ENCODE measurements around the gene HNRNPD.
"Not testable (repeated sequence)": the region's sequence is repeated elsewhere in the genome, so short reads cannot be mapped to it uniquely, and the experiment has no call there.

HNRNPD gene, protein sequence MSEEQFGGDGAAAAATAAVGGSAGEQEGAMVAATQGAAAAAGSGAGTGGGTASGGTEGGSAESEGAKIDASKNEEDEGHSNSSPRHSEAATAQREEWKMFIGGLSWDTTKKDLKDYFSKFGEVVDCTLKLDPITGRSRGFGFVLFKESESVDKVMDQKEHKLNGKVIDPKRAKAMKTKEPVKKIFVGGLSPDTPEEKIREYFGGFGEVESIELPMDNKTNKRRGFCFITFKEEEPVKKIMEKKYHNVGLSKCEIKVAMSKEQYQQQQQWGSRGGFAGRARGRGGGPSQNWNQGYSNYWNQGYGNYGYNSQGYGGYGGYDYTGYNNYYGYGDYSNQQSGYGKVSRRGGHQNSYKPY

DNA sequence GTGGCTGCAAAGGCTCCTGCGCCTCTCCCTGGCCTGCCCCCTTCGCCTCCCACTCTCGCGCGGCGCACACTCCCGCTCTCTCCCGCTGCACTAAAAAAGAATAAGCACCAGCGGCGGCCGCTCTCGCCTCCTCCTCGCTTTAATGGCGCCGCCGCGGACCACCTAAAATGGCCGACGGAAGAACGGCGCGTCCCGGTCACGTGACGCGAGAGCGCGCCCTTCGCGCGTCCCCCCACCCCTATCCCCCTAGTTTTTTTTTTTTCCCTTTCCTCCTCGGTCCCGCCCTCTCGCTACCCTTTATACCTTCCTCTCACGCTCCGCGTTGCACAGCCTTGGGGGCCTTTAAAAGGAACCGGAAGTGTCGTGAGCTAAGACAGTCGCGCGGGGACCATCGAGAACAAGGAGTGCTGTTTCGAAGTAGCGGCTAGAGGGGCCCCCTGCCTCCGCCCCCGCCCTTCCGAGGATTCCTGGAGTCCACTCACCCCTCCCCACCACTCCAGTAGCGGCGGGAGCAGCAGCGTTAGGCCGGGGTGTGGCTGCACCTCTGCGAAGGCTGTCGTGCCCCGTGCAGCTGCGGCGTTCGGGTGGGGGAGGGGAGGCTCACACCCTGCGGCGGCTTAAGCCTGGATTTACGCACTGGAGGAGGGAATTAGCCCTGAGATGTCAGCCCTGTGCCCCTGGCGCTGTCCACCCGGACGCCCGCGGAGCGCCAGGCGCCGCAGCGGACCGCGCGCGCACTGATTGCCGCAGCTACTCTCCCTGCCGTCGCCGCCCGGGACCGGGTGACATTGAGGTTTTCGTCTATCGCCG is at the start of gene HNRNPD:
Gene HNRNPD (minus strand): TSS at position 176 of the 810 bp plus-strand sequence. CDS start 313 bp downstream, outside the sequence.
- DNase-seq (ENCODE audit: low read depth) = peak; percentile 99

DNA sequence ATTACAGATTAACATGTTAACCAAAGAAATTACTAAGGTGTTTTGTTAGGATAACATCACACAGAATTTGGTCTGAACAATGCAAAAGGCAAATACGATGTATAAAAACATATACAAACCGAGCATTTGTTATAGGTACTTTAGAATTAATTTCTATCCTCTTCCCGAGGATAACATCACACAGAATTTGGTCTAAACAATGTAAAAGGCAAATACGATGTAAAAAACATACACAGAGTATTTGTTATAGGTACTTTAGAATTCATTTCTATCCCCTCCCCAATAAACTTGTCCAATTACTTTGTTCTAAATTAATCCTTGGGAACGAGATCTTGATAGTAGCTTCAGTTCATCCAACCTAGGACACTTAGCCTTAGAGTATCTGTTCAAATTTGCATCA is 48.8 kb upstream of the HNRNPD start:
- DNase-seq (ENCODE audit: low read depth) = no peak

DNA sequence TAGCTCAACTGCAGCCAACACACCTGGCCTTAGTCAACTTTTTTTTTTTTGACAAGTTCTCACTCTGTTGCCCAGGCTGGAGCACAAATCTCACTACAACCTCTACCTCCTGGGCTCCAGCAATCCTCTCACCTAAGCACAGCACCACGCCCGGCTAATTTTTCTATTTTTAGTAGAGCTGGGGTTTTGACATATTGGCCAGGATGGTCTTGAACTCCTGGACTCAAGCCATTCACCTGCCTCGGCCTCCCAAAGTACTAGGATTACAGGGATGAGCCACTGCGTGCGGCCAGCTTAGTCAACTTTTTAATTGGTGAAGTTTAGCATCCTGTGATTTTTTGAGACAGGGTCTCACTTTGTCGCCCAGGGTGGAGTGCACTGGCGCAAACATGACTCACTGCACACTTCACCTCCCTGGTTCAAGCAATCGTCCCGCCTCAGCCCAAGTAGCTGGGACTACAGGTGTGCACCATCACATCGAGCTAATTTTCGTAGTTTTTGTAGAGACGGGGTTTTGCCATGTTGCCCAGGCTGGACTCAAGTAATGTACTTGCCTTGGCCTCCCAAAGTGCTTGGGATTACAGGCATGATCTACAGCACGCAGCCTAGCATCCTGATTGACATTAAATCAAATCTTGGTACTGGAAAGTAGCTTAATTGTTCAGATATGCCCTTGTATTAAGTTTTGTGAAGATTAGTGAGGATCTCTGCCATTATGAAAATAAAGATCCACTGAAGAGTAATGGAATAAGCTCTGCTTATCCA is 48.2 kb upstream of the HNRNPD start:
- DNase-seq (ENCODE audit: low read depth) = peak; percentile 19

DNA sequence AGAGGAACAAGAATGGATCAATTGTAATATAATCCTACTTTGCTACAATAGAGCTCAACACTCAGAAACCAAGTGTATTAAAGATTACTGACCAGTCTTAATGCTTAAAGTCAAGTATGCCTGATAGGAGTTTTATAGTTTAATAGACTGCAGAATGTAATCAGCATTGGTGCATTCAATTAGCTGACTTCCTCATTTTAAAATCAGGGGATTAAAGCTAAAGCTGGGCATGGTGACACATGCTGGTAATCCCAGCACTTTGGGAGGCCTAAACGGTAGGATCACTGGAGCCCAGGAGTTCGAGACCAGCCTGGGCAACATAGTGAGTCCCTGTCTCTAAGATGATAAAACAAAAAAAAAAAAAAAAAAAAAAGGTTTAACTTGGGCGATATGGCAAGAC is 45.7 kb upstream of the HNRNPD start:
- DNase-seq (ENCODE audit: low read depth) = no peak

DNA sequence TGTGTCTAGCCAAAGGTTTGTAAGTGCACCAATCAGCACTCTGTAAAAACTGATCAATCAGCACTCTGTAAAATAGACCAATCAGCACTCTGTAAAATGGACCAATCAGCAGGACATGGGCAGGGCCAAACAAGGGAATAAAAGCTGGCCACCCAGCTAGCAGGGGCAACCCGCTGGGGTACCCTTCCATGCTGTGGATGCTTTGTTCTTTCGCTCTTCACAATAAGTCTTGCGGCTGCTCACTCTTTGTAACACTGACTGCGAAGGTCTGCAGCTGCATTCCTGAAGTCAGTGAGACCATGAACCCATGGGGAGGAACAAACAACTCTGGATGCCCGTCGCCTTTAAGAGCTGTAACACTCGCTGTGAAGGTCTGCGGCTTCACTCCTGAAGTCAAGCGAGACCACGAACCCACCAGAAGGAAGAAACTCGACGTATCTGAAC is 42.2 kb upstream of the HNRNPD start:
- DNase-seq (ENCODE audit: low read depth) = no peak

DNA sequence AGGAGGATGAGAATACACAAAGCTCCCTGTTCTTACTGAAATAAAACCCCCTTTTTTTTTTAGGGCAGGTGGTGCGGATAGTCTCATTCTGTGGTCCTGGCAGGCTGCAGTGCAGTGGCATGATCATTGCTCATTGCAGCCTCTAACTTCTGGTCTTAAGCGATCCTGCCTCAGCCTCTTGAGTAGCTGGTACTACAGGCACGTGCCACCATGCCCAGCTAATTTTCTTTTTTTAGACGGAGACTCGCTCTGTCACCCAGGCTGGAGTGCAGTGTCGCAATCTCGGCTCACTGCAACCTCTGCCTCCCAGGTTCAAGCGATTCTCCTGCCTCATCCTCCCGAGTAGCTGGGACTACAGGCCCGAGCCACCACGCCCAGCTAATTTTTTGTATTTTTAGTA is 41.3 kb upstream of the HNRNPD start:
- not testable (repeated sequence) for DNase-seq (ENCODE audit: low read depth)

DNA sequence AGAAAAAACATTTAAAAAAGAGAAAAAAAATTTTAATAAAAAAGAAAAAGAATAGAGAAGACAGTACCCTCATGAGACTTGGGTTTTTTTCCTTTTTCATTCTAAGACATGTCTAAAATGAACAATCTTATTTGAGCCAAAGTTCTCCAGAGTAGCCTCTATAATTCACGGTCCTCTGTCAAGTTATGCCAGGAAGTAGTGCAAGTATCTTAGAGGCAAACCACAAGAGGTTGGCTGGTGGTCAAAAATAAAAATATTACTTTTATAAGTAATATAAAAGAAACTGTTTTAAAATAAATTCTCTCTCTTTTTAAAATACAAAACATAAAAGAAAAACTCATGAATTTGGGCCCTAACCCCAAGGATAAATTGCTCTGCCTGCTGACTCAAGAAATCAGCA is 29.9 kb upstream of the HNRNPD start:
- DNase-seq (ENCODE audit: low read depth) = no peak

DNA sequence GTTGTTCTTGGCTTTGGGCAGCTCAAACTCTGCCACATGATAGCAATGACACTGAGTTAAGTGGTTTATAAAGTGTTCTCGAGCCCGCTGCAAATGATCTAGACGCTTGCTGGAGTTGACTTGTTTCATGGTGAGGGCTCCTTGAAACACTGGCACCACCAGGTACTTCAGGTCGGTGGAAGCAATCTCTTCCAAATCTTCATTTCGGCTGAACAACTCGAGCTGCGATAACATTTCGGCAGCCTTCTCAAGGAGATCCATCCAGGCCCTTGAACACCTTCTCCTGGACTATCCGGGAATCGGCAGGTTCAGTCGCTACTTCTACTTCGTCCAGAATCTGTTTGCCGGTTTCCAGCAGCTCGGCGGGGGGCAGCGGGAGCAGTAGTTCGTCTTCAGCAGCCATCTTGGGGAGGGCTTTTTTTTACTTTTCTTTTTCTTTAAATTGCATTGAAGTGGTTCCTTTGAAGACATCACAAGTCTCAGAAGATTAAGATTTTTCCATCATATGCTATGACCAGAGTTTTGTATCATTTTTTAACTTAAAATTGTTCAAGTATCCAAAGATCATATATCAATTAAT is 28.5 kb upstream of the HNRNPD start:
- no peak for DNase-seq (ENCODE audit: low read depth)

DNA sequence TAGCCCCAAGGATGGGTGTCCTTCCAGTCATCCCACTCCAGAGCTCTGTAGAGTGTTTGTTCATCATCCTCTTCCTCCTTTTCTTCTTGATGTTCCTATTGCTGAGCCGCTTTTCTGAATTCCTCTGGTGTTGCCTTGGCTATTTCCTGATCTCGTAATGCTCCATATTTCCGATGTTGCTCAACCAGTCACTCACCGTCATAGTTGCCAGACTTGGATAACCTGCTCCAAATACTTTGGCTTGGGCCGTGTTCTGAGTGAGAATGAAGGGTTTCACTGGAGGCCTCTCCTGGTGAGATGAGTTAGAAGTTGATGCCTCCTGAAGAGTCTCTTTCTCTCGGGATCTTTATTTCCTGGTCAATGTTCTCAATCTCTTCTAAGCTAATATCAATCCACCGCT is 27.8 kb upstream of the HNRNPD start:
- DNase-seq (ENCODE audit: low read depth) = no peak

DNA sequence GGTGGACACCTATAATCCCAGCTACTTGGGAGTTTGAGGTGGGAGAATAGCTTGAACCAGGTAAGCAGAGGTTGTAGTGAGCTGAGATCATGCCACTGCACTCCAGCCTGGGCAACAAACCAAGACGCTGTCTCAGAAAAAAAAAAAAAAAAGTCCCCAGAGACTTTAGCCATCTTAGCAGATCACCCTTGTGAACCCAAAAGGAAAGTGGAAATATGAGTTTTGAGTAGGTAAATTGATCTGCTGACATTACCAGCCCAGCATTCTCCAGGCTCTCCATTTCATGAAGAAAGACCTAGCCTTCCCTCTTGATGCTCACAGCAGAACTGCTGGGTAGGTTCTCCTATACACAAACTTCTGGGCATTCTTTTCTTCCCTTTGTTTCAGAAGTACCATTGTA is 24.5 kb upstream of the HNRNPD start:
- DNase-seq (ENCODE audit: low read depth) = no peak

DNA sequence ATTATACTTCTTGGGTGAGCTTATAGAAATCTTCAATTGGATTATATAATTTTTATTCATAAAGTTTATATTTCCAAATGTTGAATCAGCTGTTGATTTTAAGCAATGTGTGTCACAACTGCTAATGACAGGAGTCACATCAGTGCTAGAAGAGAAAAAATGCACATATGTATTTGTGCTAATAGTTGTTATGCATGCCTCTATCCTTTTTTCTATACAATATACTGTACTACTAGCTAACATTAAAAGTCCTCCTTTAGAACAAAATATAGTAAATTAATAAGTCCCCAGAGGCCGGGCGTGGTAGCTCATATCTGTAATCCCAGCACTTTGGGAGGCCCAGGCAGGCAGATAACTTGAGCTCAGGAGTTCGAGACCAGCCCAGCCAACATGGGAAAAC is 23.7 kb upstream of the HNRNPD start:
- DNase-seq (ENCODE audit: low read depth) = no peak

DNA sequence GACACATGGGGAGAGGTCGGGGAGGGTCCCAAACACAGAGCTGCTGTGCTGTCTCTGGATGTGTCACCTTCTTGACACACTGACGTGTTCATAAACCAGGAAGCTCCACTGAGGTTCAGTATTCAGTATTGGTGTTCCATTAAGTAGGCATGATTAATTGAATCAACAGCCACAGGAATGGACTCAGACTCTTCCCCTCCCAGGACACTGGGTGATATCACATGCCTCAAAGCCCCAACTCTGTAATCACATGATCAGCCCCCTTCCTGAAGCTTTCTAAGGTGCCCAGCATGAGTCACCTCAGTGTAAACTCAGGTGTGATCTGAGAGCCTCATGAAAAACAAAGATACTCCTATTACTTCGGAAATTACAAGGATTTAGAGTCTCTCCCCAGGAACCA is 21.1 kb upstream of the HNRNPD start:
- no peak for DNase-seq (ENCODE audit: low read depth)

DNA sequence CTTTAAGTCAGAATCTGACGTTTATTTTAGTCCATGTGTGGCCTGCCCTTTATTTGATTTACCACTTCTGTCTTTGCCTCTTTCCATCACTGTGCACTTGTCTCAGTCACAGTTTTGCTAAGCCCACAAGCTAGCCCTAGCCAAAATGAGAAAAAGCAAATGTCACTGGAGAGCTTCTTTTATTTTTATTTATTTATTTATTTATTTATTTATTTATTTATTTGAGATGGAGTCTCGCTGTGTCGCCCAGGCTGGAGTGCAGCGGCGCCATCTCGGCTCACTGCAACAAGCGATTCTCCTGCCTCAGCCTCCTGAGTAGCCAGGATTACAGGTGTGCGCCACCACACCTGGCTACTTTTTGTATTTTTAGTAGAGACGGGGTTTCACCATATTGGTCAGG is 16.3 kb upstream of the HNRNPD start:
- DNase-seq (ENCODE audit: low read depth) = not testable (repeated sequence)

DNA sequence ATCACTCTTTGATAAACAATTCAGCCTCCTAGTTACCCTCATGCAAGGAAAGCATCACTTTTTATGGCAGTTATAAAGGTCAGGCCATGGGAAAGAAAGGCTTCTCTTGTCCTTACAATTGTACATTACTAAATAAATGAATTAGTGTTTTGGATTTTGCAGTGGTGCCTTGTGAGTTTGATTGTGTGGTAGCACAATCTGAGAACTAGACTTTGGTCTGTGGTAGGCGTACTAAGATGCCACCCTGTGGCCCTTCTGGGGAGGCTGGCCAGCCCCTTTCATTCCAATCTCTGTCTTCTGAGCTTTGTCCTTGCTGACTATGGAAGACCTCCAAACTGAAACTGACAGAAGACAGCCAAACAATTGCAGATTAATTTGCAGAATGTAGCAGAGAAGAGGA is 14.6 kb upstream of the HNRNPD start:
- DNase-seq (ENCODE audit: low read depth) = no peak

DNA sequence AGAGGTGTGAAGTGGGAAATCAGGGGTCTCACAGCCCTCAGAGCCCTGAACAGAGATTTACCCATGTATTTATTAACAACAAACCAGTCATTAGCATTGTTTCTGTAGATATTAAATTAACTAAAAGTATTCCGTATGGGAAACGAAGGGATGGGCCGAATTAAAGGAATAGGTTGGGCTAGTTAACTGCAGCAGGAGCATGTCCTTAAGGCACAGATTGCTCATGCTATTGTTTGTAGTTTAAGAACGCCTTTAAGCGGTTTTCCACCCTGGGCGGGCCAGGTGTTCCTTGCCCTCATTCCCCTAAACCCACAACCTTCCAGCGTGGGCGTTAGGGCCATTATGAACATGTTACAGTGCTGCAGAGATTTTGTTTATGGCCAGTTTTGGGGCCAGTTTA is 12.5 kb upstream of the HNRNPD start:
- DNase-seq (ENCODE audit: low read depth) = not testable (repeated sequence)

DNA sequence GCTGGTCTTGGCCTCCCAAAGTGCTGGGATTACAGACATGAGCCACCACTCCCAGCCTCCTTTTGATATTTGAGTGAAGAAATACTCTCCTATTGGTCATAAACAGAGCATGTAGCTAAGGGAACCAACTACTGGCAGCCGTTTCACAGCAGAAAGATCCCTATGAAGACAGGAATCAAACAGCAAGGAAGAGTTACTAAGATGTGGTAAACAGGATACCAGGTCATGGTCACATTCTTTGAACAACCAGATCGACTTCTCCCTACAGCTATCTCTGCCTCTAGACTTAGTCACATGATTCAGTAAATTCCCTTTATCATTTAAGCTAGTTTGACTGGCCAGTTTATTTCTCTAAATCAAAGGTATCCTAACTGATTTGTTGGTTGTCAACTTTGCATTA is 9.0 kb upstream of the HNRNPD start:
- no peak for DNase-seq (ENCODE audit: low read depth)

DNA sequence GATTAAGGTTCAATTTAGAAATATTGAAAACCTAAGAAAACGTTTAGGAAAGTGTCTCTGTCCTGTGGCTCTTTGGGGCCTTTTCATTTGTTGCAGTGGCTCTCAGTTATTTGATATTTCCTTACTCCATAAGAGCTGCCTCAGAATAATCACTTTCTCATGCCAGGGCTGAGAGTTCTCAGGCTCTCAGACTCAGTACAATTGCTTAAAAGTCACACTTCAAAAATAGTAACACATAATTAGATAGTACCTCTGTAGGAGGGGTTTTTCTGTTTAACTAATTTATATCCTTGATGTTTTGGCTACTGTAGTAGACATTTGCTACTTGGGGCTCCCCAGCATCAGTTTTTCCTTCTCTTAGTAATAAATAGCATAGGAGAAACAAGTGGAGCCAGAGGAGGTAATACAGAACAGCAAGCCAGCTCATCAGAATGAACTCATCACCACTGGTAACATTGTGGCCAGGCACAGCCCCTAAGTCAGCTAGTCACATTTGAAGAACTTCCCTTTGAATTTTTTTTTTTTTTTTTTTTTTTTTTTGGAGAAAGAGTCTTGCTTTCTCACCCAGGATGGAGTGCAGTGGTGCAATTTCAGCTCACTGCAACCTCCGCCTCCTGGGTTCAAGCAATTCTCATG is 8.0 kb upstream of the HNRNPD start:
- DNase-seq (ENCODE audit: low read depth) = peak; percentile 48

DNA sequence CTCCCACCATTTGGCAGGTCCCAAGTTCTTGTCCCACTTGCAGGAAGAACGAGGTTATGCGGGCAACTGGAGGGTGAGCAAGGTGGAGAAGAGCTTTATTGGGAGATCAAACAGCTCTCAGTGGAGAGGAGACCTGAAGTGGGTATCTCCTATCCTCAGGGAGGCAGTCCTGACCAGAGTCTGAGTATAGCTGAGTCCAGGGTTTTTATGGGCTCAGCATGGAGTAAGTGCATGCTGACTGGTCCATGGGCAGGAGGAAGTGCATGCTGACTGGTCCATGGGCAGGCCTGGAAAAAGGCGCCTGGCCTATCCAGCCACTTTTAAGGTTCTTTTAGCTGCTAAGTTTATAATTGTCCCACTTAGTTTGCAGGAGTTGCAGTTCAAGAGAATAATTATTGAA is 7.4 kb upstream of the HNRNPD start:
- no peak for DNase-seq (ENCODE audit: low read depth)

DNA sequence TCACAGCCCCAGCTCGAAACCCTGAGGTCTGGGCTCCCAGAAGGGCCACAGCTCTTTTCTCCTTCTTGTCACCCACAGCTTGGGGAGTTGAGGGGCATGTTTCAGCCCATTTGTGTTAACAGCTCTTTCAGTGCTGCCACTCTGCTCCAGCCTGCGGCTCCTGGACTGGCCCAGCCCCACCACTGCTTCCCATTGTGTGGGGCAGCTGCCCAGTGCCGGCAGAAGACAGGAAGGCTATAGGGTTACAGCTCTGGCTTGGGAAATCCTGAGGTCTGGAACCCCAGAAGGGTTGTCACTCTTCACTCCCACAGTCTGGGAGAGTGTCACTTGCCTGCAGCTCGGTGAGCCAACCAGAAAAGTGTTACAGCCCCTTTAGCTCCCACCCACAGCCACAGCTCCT is 7.0 kb upstream of the HNRNPD start:
- DNase-seq (ENCODE audit: low read depth) = no peak

DNA sequence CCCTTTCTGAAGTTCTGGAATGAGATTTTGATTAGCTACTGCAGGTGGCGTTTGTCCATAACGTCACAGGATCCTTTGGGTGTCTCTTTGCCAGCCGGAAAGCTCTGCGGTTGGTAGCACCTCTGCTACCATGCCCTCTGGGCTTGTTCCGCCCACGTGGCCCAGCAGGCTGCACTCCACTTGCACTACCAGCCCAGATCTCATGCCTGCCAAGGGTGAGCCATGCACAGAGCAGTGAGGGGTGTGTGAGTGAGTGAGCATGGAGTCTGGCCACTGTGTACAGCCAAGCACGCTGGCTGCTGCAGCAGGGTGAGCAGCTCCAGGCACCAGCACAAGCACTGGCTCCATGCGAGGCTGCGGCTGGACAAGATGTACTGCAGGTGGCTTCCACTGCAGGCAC is 6.6 kb upstream of the HNRNPD start:
- no peak for DNase-seq (ENCODE audit: low read depth)

DNA sequence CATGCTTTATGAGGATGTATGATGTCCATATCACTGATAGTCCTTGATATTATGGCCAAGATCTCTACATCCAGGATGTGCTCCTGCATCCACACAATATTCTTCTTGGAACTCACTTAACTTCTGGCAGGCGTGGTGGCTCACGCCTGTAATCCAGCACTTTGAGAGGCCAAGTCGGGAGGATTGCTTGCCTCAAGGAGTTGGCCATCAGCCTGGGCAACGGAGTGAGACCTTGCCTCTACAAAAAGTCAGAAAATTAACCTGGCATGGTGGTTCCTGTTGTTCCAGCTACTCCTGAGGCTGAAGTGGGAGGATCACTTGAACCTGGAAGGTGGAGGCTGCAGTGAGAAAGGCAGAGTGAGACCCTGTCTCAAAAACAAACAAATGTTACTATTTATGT is 2.3 kb upstream of the HNRNPD start:
- DNase-seq (ENCODE audit: low read depth) = no peak

DNA sequence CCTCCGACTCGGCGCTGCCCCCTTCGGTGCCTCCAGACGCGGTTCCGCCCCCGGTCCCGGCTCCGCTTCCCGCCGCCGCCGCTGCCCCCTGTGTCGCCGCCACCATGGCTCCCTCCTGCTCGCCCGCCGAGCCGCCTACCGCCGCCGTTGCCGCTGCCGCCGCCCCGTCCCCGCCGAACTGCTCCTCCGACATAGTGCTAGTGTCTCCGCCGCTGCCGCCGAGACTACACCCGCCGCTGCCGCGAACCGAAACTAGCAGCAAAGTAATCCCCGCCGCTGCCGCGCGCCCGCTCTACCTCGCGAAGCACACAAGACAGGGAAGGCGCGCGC is 340 bp downstream of the HNRNPD start:
- DNase-seq (ENCODE audit: low read depth) = no peak
